Stimulated activated naive B cell treated with anti-CD40 and anti-IgM and Interleukin-4, amounts not matched to agents 10 μg/mL and 1 μg/mL and 100 μg/mL, for 72 hours (primary cell): ENCODE measurements around the gene LPP.
A peak's percentile ranks its signal among the peaks of the same experiment; 100 is the strongest.
"Not testable (repeated sequence)": the region's sequence is repeated elsewhere in the genome, so short reads cannot be mapped to it uniquely, and the experiment has no call there.

Source experiments
- ATAC-seq, 2 donors: fragments of 150-1000 bp; cut with Tn5 transposase; replicated peaks; 2 replicates each; pipeline ENCODE4 v1.10.0; 2021; ENCODE audit warnings: moderate library complexity in 1 of 2
- DNase-seq: peaks from one replicate; pipeline ENCODE4 v3.0.0; 2021
- H3K27ac Mint-ChIP-seq: one replicate; pipeline ENCODE4 v1.8.0; 2022; ENCODE audit warnings: mild to moderate bottlenecking, mixed read lengths
- H3K27me3 Mint-ChIP-seq, 2 donors: one replicate each; pipeline ENCODE4 v1.8.0; 2022; ENCODE audit warnings: mixed read lengths in 2 of 2
- H3K36me3 Mint-ChIP-seq, 2 donors: one replicate each; pipeline ENCODE4 v1.8.0; 2022; ENCODE audit warnings: mixed read lengths in 2 of 2, mild to moderate bottlenecking in 1 of 2
- H3K4me1 Mint-ChIP-seq, 2 donors: one replicate each; pipeline ENCODE4 v1.8.0; 2022; ENCODE audit warnings: mixed read lengths in 2 of 2, mild to moderate bottlenecking in 1 of 2
- H3K4me3 Mint-ChIP-seq, 2 donors: one replicate each; pipeline ENCODE4 v1.8.0; 2022; ENCODE audit warnings: mild to moderate bottlenecking in 2 of 2, mixed read lengths in 2 of 2, moderate library complexity in 1 of 2
- H3K9me3 Mint-ChIP-seq, 2 donors: one replicate each; pipeline ENCODE4 v1.8.0; 2022; ENCODE audit warnings: mixed read lengths in 2 of 2, mild to moderate bottlenecking in 1 of 2

Gene LPP

GRCh38 chr3:188126934-188127333 lies 27.0 kb upstream of the LPP start:
- H3K27ac Mint-ChIP-seq = no peak overlapping the region
- no peak for ATAC-seq
- peaks cover 12 to 31% of the 10 kb centered on the region in 2 donors for H3K4me1 Mint-ChIP-seq
- H3K36me3 Mint-ChIP-seq = no peaks in the 10 kb centered on the region
- H3K4me3 Mint-ChIP-seq = no peak overlapping the region
- H3K9me3 Mint-ChIP-seq = no peaks in the 10 kb centered on the region
- DNase-seq = no peak
- no peaks in the 10 kb centered on the region for H3K27me3 Mint-ChIP-seq

- DNase-seq (no peak), ATAC-seq (no peak)
- Mint-ChIP-seq H3K36me3 (no peaks in the 10 kb centered on the region), H3K27ac (no peak overlapping the region), H3K4me1 (peaks cover 2 to 12% of the 10 kb centered on the region in 2 donors), H3K4me3 (no peak overlapping the region), H3K9me3 (no peaks in the 10 kb centered on the region), H3K27me3 (no peaks in the 10 kb centered on the region)
These were observed 25.1 kb upstream of the LPP start for GRCh38 chr3:188128905-188129304.

- not testable (repeated sequence) for H3K9me3 Mint-ChIP-seq
These were observed 22.9 kb upstream of the LPP start for GRCh38 chr3:188131023-188131422.

GRCh38 chr3:188133219-188133618 lies 20.7 kb upstream of the LPP start:
- no peaks in the 10 kb centered on the region for H3K27me3 Mint-ChIP-seq
- peak; percentile 46 to 76 for ATAC-seq

More at GRCh38 chr3:188131023-188131422, 22.9 kb upstream of the LPP start:
- not testable (repeated sequence) for H3K4me3 Mint-ChIP-seq, ATAC-seq, H3K27ac Mint-ChIP-seq, H3K4me1 Mint-ChIP-seq, H3K27me3 Mint-ChIP-seq, H3K36me3 Mint-ChIP-seq, DNase-seq

GRCh38 chr3:188133646-188134045 lies 20.3 kb upstream of the LPP start:
- ATAC-seq (peak in 1 of 2 donors; percentile 37), DNase-seq (no peak)
- Mint-ChIP-seq H3K36me3 (no peaks in the 10 kb centered on the region), H3K27me3 (no peaks in the 10 kb centered on the region), H3K27ac (no peak overlapping the region), H3K9me3 (no peaks in the 10 kb centered on the region), H3K4me3 (no peak overlapping the region), H3K4me1 (peaks cover 9 to 22% of the 10 kb centered on the region in 2 donors)

More at GRCh38 chr3:188133219-188133618, 20.7 kb upstream of the LPP start:
- H3K4me3 Mint-ChIP-seq = no peak overlapping the region
- no peaks in the 10 kb centered on the region for H3K9me3 Mint-ChIP-seq
- no peak overlapping the region for H3K27ac Mint-ChIP-seq
- DNase-seq = no peak
- no peaks in the 10 kb centered on the region for H3K36me3 Mint-ChIP-seq
- H3K4me1 Mint-ChIP-seq = peaks cover 6 to 22% of the 10 kb centered on the region in 2 donors

- ATAC-seq (no peak), DNase-seq (no peak)
- no peak overlapping the region for H3K4me3 Mint-ChIP-seq
- H3K9me3 Mint-ChIP-seq = no peaks in the 10 kb centered on the region
- H3K27ac Mint-ChIP-seq = no peak overlapping the region
- H3K4me1 Mint-ChIP-seq = peaks cover 9 to 26% of the 10 kb centered on the region in 2 donors
- no peaks in the 10 kb centered on the region for H3K27me3 Mint-ChIP-seq
- no peaks in the 10 kb centered on the region for H3K36me3 Mint-ChIP-seq
These were observed 19.9 kb upstream of the LPP start for GRCh38 chr3:188134079-188134478.

GRCh38 chr3:188134856-188135255 lies 19.1 kb upstream of the LPP start:
- Mint-ChIP-seq H3K9me3 (no peaks in the 10 kb centered on the region), H3K27ac (no peak overlapping the region), H3K4me1 (peaks cover 9 to 27% of the 10 kb centered on the region in 2 donors), H3K27me3 (no peaks in the 10 kb centered on the region), H3K4me3 (no peak overlapping the region), H3K36me3 (no peaks in the 10 kb centered on the region)
- no peak for DNase-seq
- no peak for ATAC-seq

GRCh38 chr3:188135271-188135670 lies 18.7 kb upstream of the LPP start:
- H3K4me1 Mint-ChIP-seq = peaks cover 9 to 27% of the 10 kb centered on the region in 2 donors
- no peaks in the 10 kb centered on the region for H3K27me3 Mint-ChIP-seq
- H3K36me3 Mint-ChIP-seq = no peaks in the 10 kb centered on the region
- H3K27ac Mint-ChIP-seq = no peak overlapping the region
- no peak for DNase-seq
- H3K4me3 Mint-ChIP-seq = no peak overlapping the region
- no peaks in the 10 kb centered on the region for H3K9me3 Mint-ChIP-seq
- ATAC-seq = no peak

GRCh38 chr3:188137051-188137450 lies 16.9 kb upstream of the LPP start:
- Mint-ChIP-seq H3K4me3 (no peak overlapping the region), H3K27me3 (no peaks in the 10 kb centered on the region), H3K27ac (peak overlapping the region; percentile 11), H3K4me1 (peaks cover 9 to 27% of the 10 kb centered on the region in 2 donors), H3K36me3 (no peaks in the 10 kb centered on the region), H3K9me3 (no peaks in the 10 kb centered on the region)
- ATAC-seq (peak; percentile 81 to 82), DNase-seq (no peak)

- peak in 1 of 2 donors; percentile 31 for ATAC-seq
- H3K27ac Mint-ChIP-seq = no peak overlapping the region
- H3K36me3 Mint-ChIP-seq = no peaks in the 10 kb centered on the region
- H3K9me3 Mint-ChIP-seq = no peaks in the 10 kb centered on the region
- no peaks in the 10 kb centered on the region for H3K27me3 Mint-ChIP-seq
- no peak overlapping the region for H3K4me3 Mint-ChIP-seq
- H3K4me1 Mint-ChIP-seq = peaks cover 9 to 27% of the 10 kb centered on the region in 2 donors
- no peak for DNase-seq
These were observed 14.5 kb upstream of the LPP start for GRCh38 chr3:188139466-188139865.

- Mint-ChIP-seq H3K27me3 (no peaks in the 10 kb centered on the region), H3K36me3 (peaks cover 0 to 3% of the 10 kb centered on the region in 2 donors), H3K9me3 (peaks cover 4 to 12% of the 10 kb centered on the region in 2 donors), H3K4me3 (no peak overlapping the region), H3K27ac (no peak overlapping the region), H3K4me1 (peaks cover 7 to 24% of the 10 kb centered on the region in 2 donors)
- no peak for DNase-seq
- no peak for ATAC-seq
These were observed 7.7 kb upstream of the LPP start for GRCh38 chr3:188146219-188146618.

- ATAC-seq (no peak), DNase-seq (no peak)
- Mint-ChIP-seq H3K4me1 (peaks cover 13 to 36% of the 10 kb centered on the region in 2 donors), H3K4me3 (no peak overlapping the region), H3K9me3 (peaks cover 4 to 12% of the 10 kb centered on the region in 2 donors), H3K36me3 (peaks cover 0 to 3% of the 10 kb centered on the region in 2 donors), H3K27ac (no peak overlapping the region), H3K27me3 (no peaks in the 10 kb centered on the region)
These were observed 6.2 kb upstream of the LPP start for GRCh38 chr3:188147782-188148181.

GRCh38 chr3:188148318-188148717 lies 5.6 kb upstream of the LPP start:
- Mint-ChIP-seq H3K27ac (no peak overlapping the region), H3K4me1 (peaks cover 18 to 42% of the 10 kb centered on the region in 2 donors), H3K9me3 (peaks cover 4 to 12% of the 10 kb centered on the region in 2 donors), H3K36me3 (peaks cover under 1 to 4% of the 10 kb centered on the region in 2 donors), H3K4me3 (no peak overlapping the region), H3K27me3 (no peaks in the 10 kb centered on the region)
- no peak for DNase-seq
- no peak for ATAC-seq

GRCh38 chr3:188149587-188149986 lies 4.4 kb upstream of the LPP start:
- H3K27me3 Mint-ChIP-seq = no peaks in the 10 kb centered on the region
- no peak overlapping the region for H3K27ac Mint-ChIP-seq

GRCh38 chr3:188150982-188151381 lies 3.0 kb upstream of the LPP start:
- H3K27me3 Mint-ChIP-seq = no peaks in the 10 kb centered on the region
- DNase-seq (no peak), ATAC-seq (peak in 1 of 2 donors; percentile 33)
- peaks cover 7 to 16% of the 10 kb centered on the region in 2 donors for H3K36me3 Mint-ChIP-seq
- H3K4me1 Mint-ChIP-seq = peaks cover 33 to 64% of the 10 kb centered on the region in 2 donors
- H3K4me3 Mint-ChIP-seq = no peak overlapping the region
- peaks cover 4 to 12% of the 10 kb centered on the region in 2 donors for H3K9me3 Mint-ChIP-seq
- H3K27ac Mint-ChIP-seq = no peak overlapping the region

More at GRCh38 chr3:188149587-188149986, 4.4 kb upstream of the LPP start:
- no peak for DNase-seq
- no peak overlapping the region for H3K4me3 Mint-ChIP-seq
- ATAC-seq = no peak
- peaks cover 4 to 12% of the 10 kb centered on the region in 2 donors for H3K9me3 Mint-ChIP-seq
- H3K4me1 Mint-ChIP-seq = peaks cover 24 to 50% of the 10 kb centered on the region in 2 donors
- H3K36me3 Mint-ChIP-seq = peaks cover 4 to 7% of the 10 kb centered on the region in 2 donors
